Measurements from ENCODE around the gene SUPT16H.

GRCh38 chr14:21373980-21374379 lies 9.8 kb downstream of the SUPT16H start:
- TF ChIP-seq POLR2A (IDR thresholded peaks at IDR 0.05): no peak
- TF ChIP-seq CTCF (IDR thresholded peaks at IDR 0.05): no peak

All from uterus (tissue), 2 donors.